H1 (cell line): ENCODE results near the gene VWA5A. TPM values are rescaled to one million over a fixed set of nuclear protein-coding genes. Genes with fewer than 3 reads are reported as not detected.

Experiments used
- CTCF ChIA-PET: fragments of 300-600 bp; sonication (Branson Sonifier 250); formaldehyde crosslinking; loops from one replicate; lab custom pipeline; 2021; ENCODE audit not compliant: partially characterized antibody; lab: Charles Lee
- POLR2A ChIA-PET: fragments of 300-600 bp; sonication (Branson Sonifier 250); formaldehyde crosslinking; loops from one replicate; lab custom pipeline; 2021; ENCODE audit warnings: inconsistent platforms; ENCODE audit not compliant: partially characterized antibody; lab: Charles Lee
- DNase-seq, 2 experiments: peaks; one replicate each; pipeline versions ENCODE4 v3.0.0 to v3.0.0-alpha.2; 2010 to 2022; ENCODE audit warnings: low spot score in 2 of 2, low read depth in 1 of 2, mixed read lengths in 1 of 2
- FAIRE-seq: peaks from 2 replicates; lab custom pipeline; 2011; peaks lifted over from hg19 to GRCh38; lab: Jason Lieb, UNC
- H2AFZ ChIP-seq: 2 replicates; pipeline ENCODE4 v1.8.1; 2012; ENCODE audit warnings: low read length, inconsistent platforms
- H2AK5ac ChIP-seq: 2 replicates; pipeline ENCODE4 v1.6.1; 2013; ENCODE audit warnings: low read depth, low read length
- H2BK120ac ChIP-seq: replicated peaks from 2 replicates; pipeline ENCODE3; 2013; ENCODE audit warnings: low read depth, low read length, inconsistent platforms
- H2BK12ac ChIP-seq: 2 replicates; pipeline ENCODE4 v1.6.1; 2013; ENCODE audit warnings: low read depth, low read length
- H2BK15ac ChIP-seq: 2 replicates; pipeline ENCODE4 v1.6.1; 2013; ENCODE audit warnings: low read length
- H2BK20ac ChIP-seq: 2 replicates; pipeline ENCODE4 v1.6.1; 2013; ENCODE audit warnings: low read length
- H2BK5ac ChIP-seq: 2 replicates; pipeline ENCODE4 v1.6.1; 2013; ENCODE audit warnings: low read depth, low read length
- H3K14ac ChIP-seq: 2 replicates; pipeline ENCODE4 v1.6.1; 2013; ENCODE audit warnings: inconsistent platforms; ENCODE audit not compliant: insufficient read length
- H3K18ac ChIP-seq: 2 replicates; pipeline ENCODE4 v1.6.1; 2013; ENCODE audit warnings: low read length; ENCODE audit errors: extremely low read depth
- H3K23ac ChIP-seq: 2 replicates; pipeline ENCODE4 v1.6.1; 2013; ENCODE audit warnings: inconsistent platforms; ENCODE audit not compliant: insufficient read length
- H3K23me2 ChIP-seq: 2 replicates; pipeline ENCODE4 v1.6.1; 2013; ENCODE audit warnings: low read depth, low read length
- H3K27ac ChIP-seq: 2 replicates; pipeline ENCODE4 v1.6.1; 2011; ENCODE audit warnings: low read depth, low read length, inconsistent platforms
- H3K27me3 ChIP-seq, 4 experiments: replicated peaks in 1 of 4; 1 replicate in 1 of 4; 2 replicates in 3 of 4; pipeline versions ENCODE4 v1.6.1 to v1.8.1; 2011 to 2013; ENCODE audit warnings: low read length in 3 of 4, mild to moderate bottlenecking in 3 of 4, inconsistent platforms in 2 of 4, mixed read lengths in 2 of 4, moderate library complexity in 1 of 4; ENCODE audit not compliant: control insufficient read depth in 3 of 4, insufficient read depth in 3 of 4; ENCODE audit errors: extremely low read depth in 1 of 4
- H3K36me3 ChIP-seq, 4 experiments: 2 replicates each; pipeline versions ENCODE4 v1.6.1 to v1.8.1; 2011 to 2013; ENCODE audit warnings: mild to moderate bottlenecking in 4 of 4, low read length in 3 of 4, moderate library complexity in 2 of 4, control low read depth in 1 of 4, inconsistent platforms in 1 of 4; ENCODE audit not compliant: insufficient read depth in 4 of 4, control insufficient read depth in 2 of 4
- H3K4ac ChIP-seq: replicated peaks from 2 replicates; pipeline ENCODE3; 2013; ENCODE audit warnings: low read length, low read depth, mixed read lengths, inconsistent platforms; ENCODE audit not compliant: insufficient read length
- H3K4me1 ChIP-seq, 4 experiments: replicated peaks in 1 of 4; 1 replicate in 1 of 4; 2 replicates in 3 of 4; pipeline versions ENCODE4 v1.6.1 to v1.8.1; 2011 to 2013; ENCODE audit warnings: low read length in 3 of 4, inconsistent platforms in 2 of 4, mixed read lengths in 1 of 4; ENCODE audit not compliant: insufficient read depth in 4 of 4, control insufficient read depth in 3 of 4
- H3K4me2 ChIP-seq, 2 experiments: 2 replicates each; pipeline versions ENCODE4 v1.6.1 to v1.8.1; 2011 to 2013; ENCODE audit warnings: low read depth in 2 of 2, low read length in 2 of 2, control low read depth in 1 of 2, inconsistent platforms in 1 of 2, mild to moderate bottlenecking in 1 of 2; ENCODE audit not compliant: insufficient read depth in 1 of 2
- H3K4me3 ChIP-seq, 4 experiments: fragments of 200-600, 300-600 bp in 1 of 4; sonication (generic), shearing (Covaris generic), sonication (Bioruptor Twin) in 1 of 4; 2 replicates each; pipeline versions ENCODE4 v1.5.1 to v1.8.1; 2011 to 2016; ENCODE audit warnings: low read length in 4 of 4, low read depth in 3 of 4, control low read depth in 2 of 4, inconsistent platforms in 2 of 4, mild to moderate bottlenecking in 2 of 4, mixed read lengths in 1 of 4, moderate library complexity in 1 of 4; ENCODE audit not compliant: insufficient read depth in 2 of 4; ENCODE audit errors: extremely low read depth in 1 of 4
- H3K56ac ChIP-seq: replicated peaks from 2 replicates; pipeline ENCODE3; 2013; ENCODE audit warnings: low read depth, mild to moderate bottlenecking, mixed read lengths, low read length, inconsistent platforms; ENCODE audit not compliant: insufficient read length
- H3K79me1 ChIP-seq: 2 replicates; pipeline ENCODE4 v1.6.1; 2013; ENCODE audit warnings: low read depth, low read length, control low read depth
- H3K79me2 ChIP-seq, 2 experiments: 2 replicates each; pipeline versions ENCODE4 v1.6.1 to v1.8.1; 2012 to 2013; ENCODE audit warnings: low read length in 2 of 2, mild to moderate bottlenecking in 2 of 2, inconsistent platforms in 1 of 2; ENCODE audit not compliant: insufficient read depth in 2 of 2, control insufficient read depth in 1 of 2
- H3K9ac ChIP-seq, 4 experiments: replicated peaks in 1 of 4; 1 replicate in 1 of 4; 2 replicates in 3 of 4; pipeline versions ENCODE4 v1.6.1 to v1.8.1; 2011 to 2013; ENCODE audit warnings: low read depth in 3 of 4, low read length in 3 of 4, control low read depth in 2 of 4, mild to moderate bottlenecking in 2 of 4, moderate library complexity in 2 of 4, inconsistent platforms in 1 of 4; ENCODE audit errors: extremely low read depth in 1 of 4
- H3K9me3 ChIP-seq, 2 experiments: 2 replicates each; pipeline versions ENCODE4 v1.6.1 to v1.8.1; 2012 to 2013; ENCODE audit warnings: mild to moderate bottlenecking in 2 of 2, moderate library complexity in 2 of 2, control low read depth in 1 of 2, inconsistent platforms in 1 of 2, low read depth in 1 of 2, low read length in 1 of 2, mixed read lengths in 1 of 2; ENCODE audit not compliant: insufficient read depth in 2 of 2
- H4K20me1 ChIP-seq, 2 experiments: replicated peaks in 1 of 2; 2 replicates each; pipeline versions ENCODE3 to v1.8.1; 2011 to 2013; ENCODE audit warnings: inconsistent platforms in 2 of 2, low read length in 2 of 2, mild to moderate bottlenecking in 1 of 2; ENCODE audit not compliant: insufficient read depth in 2 of 2, control insufficient read depth in 1 of 2
- H4K5ac ChIP-seq: 2 replicates; pipeline ENCODE4 v1.6.1; 2013; ENCODE audit warnings: low read length, low read depth, mixed read lengths, inconsistent platforms; ENCODE audit not compliant: insufficient read length
- H4K8ac ChIP-seq: 2 replicates; pipeline ENCODE4 v1.8.0; 2013; ENCODE audit warnings: mild to moderate bottlenecking, moderate library complexity, low read length, inconsistent platforms; ENCODE audit not compliant: insufficient read depth; ENCODE audit errors: extremely low read depth
- H4K91ac ChIP-seq: replicated peaks from 2 replicates; pipeline ENCODE3; 2013; ENCODE audit warnings: low read length, mixed read lengths, inconsistent platforms; ENCODE audit not compliant: insufficient read length
- RAD21 ChIP-seq, 2 experiments: IDR thresholded peaks in 1 of 2; conservative IDR thresholded peaks in 1 of 2; 2 replicates each; pipeline ENCODE4 v1.6.1; 2011; ENCODE audit warnings: low read depth in 2 of 2, low read length in 2 of 2, improper control_type of control experiment in 1 of 2, inconsistent platforms in 1 of 2, mild to moderate bottlenecking in 1 of 2, moderate library complexity in 1 of 2
- SP4 ChIP-seq: IDR thresholded peaks from 2 replicates; pipeline ENCODE4 v1.6.1; 2012; ENCODE audit warnings: low read length, inconsistent platforms
- WGBS, 2 experiments: shearing (Covaris generic) in 1 of 2; methylation state at CpG; one replicate each; pipeline versions ENCODE4 v1.1.6 to v1.1.7; 2013 to 2015; ENCODE audit warnings: low lambda C conversion rate in 2 of 2, mixed read lengths in 2 of 2, inconsistent platforms in 1 of 2, low coverage in 1 of 2, missing lambda C conversion rate in 1 of 2; ENCODE audit not compliant: insufficient replicate concordance in 2 of 2, insufficient coverage in 1 of 2, insufficient read length in 1 of 2; ENCODE audit errors: extremely low coverage in 1 of 2, missing lambda C conversion rate in 1 of 2; 5-methylcytosine and 5-hydroxymethylcytosine counted together
- polyA plus RNA-seq, 7 experiments: library from polyadenylated mRNA; depleted of rRNA in 3 of 7; stranded (reverse) in 5 of 7; unstranded in 2 of 7; fragments of >200 nt in 5 of 7; fragments of 200-250 nt in 2 of 7; gene quantifications; 1 replicate in 5 of 7; 2 replicates in 1 of 7; 4 replicates in 1 of 7; pipeline versions ENCODE4 v1.2.1 to v1.2.3, GENCODE V29; 2011 to 2013; ENCODE audit warnings: missing spikeins in 2 of 7, mixed read lengths in 2 of 7
- total RNA-seq: library from RNA; stranded (reverse); fragmentation: NEBNext Ultra II Directional; extraction: Animal tissue kit (Norgen Biotek cat#: 25700); gene quantifications from 2 replicates; pipeline ENCODE4 v1.2.1, GENCODE V29; 2021
- TF ChIP-seq, protein P1 (sequence below), 3 experiments: IDR thresholded peaks; 1 replicate in 2 of 3; 2 replicates in 1 of 3; pipeline versions ENCODE4 v1.5.1 to v1.6.1; 2011; ENCODE audit warnings: low read length in 3 of 3, mild to moderate bottlenecking in 3 of 3, inconsistent platforms in 2 of 3, low read depth in 1 of 3, moderate library complexity in 1 of 3; ENCODE audit not compliant: insufficient read depth in 1 of 3; ENCODE audit errors: control extremely low read depth in 1 of 3

The VWA5A gene
- total and polyA plus RNA-seq, 2 of the 8 experiments (the other 6 are each of a cell fraction or from before 2014, with no cell fraction given) = 12.5 to 20.4 TPM

DNA sequence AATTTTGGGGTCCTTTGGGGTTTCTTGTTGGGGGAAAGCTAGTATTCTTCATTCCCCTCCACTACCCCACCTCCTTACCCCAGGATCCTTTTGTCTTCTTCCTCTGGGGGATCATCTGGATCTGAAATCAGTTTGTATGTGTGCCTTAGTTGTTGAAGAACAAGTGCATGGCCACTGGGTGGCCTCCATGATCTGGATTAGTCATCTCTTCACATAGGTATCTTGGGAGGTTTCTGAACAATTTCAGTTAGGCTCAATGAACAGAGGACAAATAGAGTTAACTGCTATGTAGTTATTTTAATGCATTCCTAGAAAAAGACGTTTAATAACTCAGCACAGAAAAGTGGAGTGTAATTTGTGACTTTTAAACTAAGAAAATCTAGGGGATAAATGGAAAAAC lies 7.1 kb upstream of the VWA5A start:
- no peak overlapping the region for H3K14ac ChIP-seq
- H3K79me1 ChIP-seq = no peaks in the 10 kb centered on the region
- no peak overlapping the region for H3K4me3 ChIP-seq
- no peak overlapping the region for H4K8ac ChIP-seq
- no peak overlapping the region for H2AFZ ChIP-seq
- POLR2A ChIA-PET = no interaction called here
- no peaks in the 10 kb centered on the region for H3K4me1 ChIP-seq
- H2BK15ac ChIP-seq = no peak overlapping the region
- no peak overlapping the region for H3K27ac ChIP-seq
- H3K4me2 ChIP-seq = no peak overlapping the region
- H3K23me2 ChIP-seq = no peaks in the 10 kb centered on the region
- no peak overlapping the region for H3K4ac ChIP-seq
- H4K91ac ChIP-seq = no peak overlapping the region
- DNase-seq (no peak), FAIRE-seq (peak; percentile 28)
- H4K20me1 ChIP-seq = no peaks in the 10 kb centered on the region
- CTCF ChIA-PET = interaction anchor here (0.6 to 0.8 kb wide), 2 partner anchors 48 to 97 kb away, joined by 3 read pairs; no protein-coding TSS in a partner anchor
- TF ChIP-seq, protein P1, sequence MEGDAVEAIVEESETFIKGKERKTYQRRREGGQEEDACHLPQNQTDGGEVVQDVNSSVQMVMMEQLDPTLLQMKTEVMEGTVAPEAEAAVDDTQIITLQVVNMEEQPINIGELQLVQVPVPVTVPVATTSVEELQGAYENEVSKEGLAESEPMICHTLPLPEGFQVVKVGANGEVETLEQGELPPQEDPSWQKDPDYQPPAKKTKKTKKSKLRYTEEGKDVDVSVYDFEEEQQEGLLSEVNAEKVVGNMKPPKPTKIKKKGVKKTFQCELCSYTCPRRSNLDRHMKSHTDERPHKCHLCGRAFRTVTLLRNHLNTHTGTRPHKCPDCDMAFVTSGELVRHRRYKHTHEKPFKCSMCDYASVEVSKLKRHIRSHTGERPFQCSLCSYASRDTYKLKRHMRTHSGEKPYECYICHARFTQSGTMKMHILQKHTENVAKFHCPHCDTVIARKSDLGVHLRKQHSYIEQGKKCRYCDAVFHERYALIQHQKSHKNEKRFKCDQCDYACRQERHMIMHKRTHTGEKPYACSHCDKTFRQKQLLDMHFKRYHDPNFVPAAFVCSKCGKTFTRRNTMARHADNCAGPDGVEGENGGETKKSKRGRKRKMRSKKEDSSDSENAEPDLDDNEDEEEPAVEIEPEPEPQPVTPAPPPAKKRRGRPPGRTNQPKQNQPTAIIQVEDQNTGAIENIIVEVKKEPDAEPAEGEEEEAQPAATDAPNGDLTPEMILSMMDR (IDR thresholded peaks at IDR 0.05; ENCODE audit: control extremely low read depth in 1 of 3, insufficient read depth in 1 of 3, low read depth in 1 of 3, low read length in 3 of 3) = peak in 2 of 3 experiments; percentile 38 to 54; a peak in 3 of 4 replicates
- TF ChIP-seq RAD21 (IDR thresholded peaks at IDR 0.05 in 1 of 2, conservative IDR thresholded peaks at IDR 0.05 in 1 of 2; ENCODE audit: low read depth in 2 of 2, low read length in 2 of 2) = peak; percentile 64 to 72
- TF ChIP-seq SP4 = no peak
- no peak overlapping the region for H4K5ac ChIP-seq
- no peak overlapping the region for H2BK12ac ChIP-seq
- H3K56ac ChIP-seq = no peak overlapping the region
- H3K79me2 ChIP-seq = no peaks in the 10 kb centered on the region
- no peak overlapping the region for H2BK5ac ChIP-seq
- H3K27me3 ChIP-seq = no peaks in the 10 kb centered on the region
- no peaks in the 10 kb centered on the region for H3K36me3 ChIP-seq
- H2BK20ac ChIP-seq = no peak overlapping the region
- H3K23ac ChIP-seq = no peak overlapping the region
- no peak overlapping the region for H2BK120ac ChIP-seq
- no peak overlapping the region for H2AK5ac ChIP-seq
- WGBS, 2 experiments = 54% methylated on average over 1 of the region's 1 CpG; no CpG with 5 or more reads in 1 of the 2 experiments
- no peak overlapping the region for H3K9ac ChIP-seq
- no peak overlapping the region for H3K18ac ChIP-seq
- no peaks in the 10 kb centered on the region for H3K9me3 ChIP-seq
